ENCODE data around the gene RRAS2.

The RRAS2 gene

DNA sequence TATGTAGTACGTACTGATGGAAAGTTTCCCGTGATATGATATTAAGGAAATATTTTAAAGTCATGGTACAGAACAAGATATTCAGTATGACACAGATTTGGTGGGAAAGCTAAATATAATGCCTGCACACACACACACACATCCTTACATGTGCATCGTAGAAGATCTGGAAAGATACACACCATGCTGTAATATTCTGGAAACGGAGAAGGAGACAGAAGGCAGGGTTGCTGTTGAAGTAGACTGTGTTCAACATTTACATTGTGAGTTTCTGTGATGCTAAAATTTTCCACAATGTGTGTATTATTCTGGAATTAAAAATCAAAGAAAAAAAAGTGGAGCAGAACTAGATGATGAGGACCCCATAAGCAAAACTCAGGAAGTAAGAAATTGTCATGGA is 118.0 kb downstream of the RRAS2 start:
- no peak for DNase-seq (ENCODE audit: low spot score)
- in situ Hi-C loops (cut with MboI; ENCODE audit: low pct_unique_long_range_greater_than_20kb, low sequenced_read_pairs, unreplicated experiment), result no loop called here
- TF ChIP-seq, protein P1, sequence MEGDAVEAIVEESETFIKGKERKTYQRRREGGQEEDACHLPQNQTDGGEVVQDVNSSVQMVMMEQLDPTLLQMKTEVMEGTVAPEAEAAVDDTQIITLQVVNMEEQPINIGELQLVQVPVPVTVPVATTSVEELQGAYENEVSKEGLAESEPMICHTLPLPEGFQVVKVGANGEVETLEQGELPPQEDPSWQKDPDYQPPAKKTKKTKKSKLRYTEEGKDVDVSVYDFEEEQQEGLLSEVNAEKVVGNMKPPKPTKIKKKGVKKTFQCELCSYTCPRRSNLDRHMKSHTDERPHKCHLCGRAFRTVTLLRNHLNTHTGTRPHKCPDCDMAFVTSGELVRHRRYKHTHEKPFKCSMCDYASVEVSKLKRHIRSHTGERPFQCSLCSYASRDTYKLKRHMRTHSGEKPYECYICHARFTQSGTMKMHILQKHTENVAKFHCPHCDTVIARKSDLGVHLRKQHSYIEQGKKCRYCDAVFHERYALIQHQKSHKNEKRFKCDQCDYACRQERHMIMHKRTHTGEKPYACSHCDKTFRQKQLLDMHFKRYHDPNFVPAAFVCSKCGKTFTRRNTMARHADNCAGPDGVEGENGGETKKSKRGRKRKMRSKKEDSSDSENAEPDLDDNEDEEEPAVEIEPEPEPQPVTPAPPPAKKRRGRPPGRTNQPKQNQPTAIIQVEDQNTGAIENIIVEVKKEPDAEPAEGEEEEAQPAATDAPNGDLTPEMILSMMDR (IDR thresholded peaks at IDR 0.05; ENCODE audit: extremely low read depth, insufficient read depth, missing control alignments), result no peak

DNA sequence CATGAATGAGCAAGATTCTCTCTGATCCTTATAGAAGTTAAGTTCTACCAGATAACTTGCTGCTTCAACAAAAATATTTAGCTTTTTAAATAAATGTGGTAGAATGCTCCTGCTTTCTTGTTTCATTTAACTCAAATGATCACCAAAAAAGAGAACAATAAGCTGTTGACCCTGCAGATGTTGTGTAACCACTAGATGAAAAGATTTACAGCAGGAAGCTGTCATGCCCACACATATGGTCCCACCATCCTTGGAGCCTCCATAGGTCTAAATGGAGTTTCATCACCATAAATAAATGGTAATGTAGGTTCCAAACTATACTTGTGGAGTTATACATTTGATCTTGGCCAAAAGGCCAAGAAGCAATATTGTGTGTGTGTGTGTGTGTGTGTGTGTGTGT is 118.8 kb downstream of the RRAS2 start:
- in situ Hi-C loops (cut with MboI; ENCODE audit: low pct_unique_long_range_greater_than_20kb, low sequenced_read_pairs, unreplicated experiment), result no loop called here
- TF ChIP-seq, protein P1 (IDR thresholded peaks at IDR 0.05; ENCODE audit: extremely low read depth, insufficient read depth, missing control alignments), result no peak
- DNase-seq (ENCODE audit: low spot score), result no peak

DNA sequence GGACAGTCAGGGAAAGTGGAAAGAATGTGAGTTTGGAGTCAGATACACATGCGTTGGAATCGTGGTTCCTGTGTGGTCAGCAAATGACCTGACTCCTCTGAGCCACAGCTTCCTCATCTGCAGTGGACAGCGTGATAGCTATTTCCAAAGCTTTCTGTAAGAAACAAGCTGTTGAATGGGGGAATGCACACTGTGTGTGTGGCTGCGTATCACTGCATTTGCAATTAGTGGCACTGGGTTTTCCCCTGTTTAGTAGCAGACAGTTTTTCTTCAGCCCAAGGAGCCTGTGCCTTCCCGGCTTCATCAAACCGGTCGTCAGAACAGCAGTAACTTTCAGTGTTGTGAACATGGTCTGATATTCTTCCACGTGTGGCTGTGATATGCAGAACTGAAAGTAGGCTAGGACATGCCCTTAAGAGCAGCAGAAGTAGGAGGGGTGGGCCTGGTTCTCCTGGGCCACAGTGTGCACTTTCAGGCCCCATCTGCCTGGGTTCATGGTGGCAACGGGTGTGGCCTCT is 121.5 kb downstream of the RRAS2 start:
- in situ Hi-C loops (cut with MboI; ENCODE audit: low pct_unique_long_range_greater_than_20kb, low sequenced_read_pairs, unreplicated experiment), result no loop called here
- TF ChIP-seq, protein P1 (IDR thresholded peaks at IDR 0.05; ENCODE audit: extremely low read depth, insufficient read depth, missing control alignments), result no peak
- peak; percentile 78 for DNase-seq (ENCODE audit: low spot score)

DNA sequence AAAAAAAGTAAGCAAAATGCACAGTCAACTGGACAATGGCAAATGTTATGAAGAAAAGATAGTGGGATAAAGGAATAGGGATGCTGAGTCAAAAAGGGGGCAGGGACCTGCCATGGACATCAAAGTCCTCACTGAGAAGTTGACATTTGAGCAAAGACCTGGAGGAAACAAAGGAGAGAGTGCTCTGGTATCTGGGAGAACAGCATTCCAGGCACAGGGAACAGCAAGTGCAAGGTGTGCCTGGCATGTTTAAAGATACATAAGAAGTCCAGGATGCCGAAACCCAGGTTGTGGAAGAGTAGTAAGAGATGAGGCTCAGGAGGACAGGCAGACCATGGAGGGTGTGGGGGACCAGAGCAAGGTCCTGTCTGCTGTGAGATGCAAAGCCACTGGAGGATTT is 123.3 kb downstream of the RRAS2 start:
- TF ChIP-seq, protein P1 (IDR thresholded peaks at IDR 0.05; ENCODE audit: extremely low read depth, insufficient read depth, missing control alignments), result no peak
- no peak for DNase-seq (ENCODE audit: low spot score)
- in situ Hi-C loops (cut with MboI; ENCODE audit: low pct_unique_long_range_greater_than_20kb, low sequenced_read_pairs, unreplicated experiment), result no loop called here

DNA sequence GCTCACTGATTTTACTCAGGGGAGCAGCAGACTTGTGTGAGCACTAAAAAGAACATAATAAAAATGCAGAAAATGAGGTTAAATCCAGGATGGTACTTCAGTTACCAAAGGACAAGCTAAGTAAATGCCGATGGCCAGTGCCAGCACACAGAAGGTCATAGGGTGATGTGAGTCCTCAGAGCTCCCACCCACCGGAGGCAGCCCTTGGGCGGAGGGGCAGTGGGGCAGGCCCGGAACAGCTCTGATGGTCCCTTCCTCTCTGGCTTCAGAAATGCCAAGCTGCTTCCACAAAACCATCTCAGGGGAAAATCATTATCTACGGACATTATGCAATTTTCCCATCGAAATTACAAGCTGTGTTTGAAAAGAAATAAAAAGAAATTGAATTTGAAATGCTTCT is 124.5 kb downstream of the RRAS2 start:
- no peak for DNase-seq (ENCODE audit: low spot score)
- TF ChIP-seq, protein P1 (IDR thresholded peaks at IDR 0.05; ENCODE audit: extremely low read depth, insufficient read depth, missing control alignments), result no peak

DNA sequence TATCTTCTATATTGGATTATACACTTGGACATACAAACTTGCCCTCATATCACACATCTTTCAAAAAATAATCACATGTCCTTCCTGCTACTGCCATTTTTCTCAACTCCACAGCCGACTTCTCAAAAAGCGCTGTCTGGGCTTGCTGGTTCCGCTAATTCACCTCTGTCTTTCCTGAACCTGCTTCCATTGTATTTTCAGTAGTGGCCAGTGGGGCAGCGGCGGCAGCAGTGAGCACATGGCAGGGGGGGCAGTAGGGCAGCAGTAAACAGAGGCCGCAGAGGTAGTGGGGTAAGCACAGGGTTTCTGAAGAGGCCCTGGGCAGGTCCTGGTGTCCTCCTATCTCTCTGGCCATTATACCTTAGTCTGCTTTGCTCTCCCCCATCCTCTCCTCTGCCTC is 126.3 kb downstream of the RRAS2 start:
- no peak for DNase-seq (ENCODE audit: low spot score)
- TF ChIP-seq, protein P1 (IDR thresholded peaks at IDR 0.05; ENCODE audit: extremely low read depth, insufficient read depth, missing control alignments), result peak; percentile 22
- in situ Hi-C loops (cut with MboI; ENCODE audit: low pct_unique_long_range_greater_than_20kb, low sequenced_read_pairs, unreplicated experiment), result no loop called here

More for the DNA sequence above, 124.5 kb downstream of the RRAS2 start:
- in situ Hi-C loops (cut with MboI; ENCODE audit: low pct_unique_long_range_greater_than_20kb, low sequenced_read_pairs, unreplicated experiment), result no loop called here

DNA sequence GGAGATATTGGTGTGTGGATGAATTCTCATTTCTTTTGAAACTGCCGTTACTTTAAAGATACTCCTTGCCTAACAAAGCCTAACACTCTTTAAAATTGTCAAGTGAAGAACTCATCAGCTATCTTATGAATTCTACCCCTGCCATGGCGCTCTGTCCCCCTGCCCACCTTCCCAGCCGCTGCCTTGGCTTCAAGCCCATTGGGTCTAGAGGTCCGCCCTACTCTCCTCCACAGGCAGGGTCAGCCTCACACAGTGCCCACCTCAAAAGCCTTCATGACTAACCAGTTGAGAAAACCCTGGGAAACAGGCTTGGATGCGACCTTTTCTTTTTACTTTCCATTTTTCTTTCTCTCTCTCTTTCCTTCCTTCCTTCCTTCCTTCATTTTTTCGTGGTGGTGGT is 128.6 kb downstream of the RRAS2 start:
- TF ChIP-seq, protein P1 (IDR thresholded peaks at IDR 0.05; ENCODE audit: extremely low read depth, insufficient read depth, missing control alignments), result no peak
- in situ Hi-C loops (cut with MboI; ENCODE audit: low pct_unique_long_range_greater_than_20kb, low sequenced_read_pairs, unreplicated experiment), result no loop called here
- DNase-seq (ENCODE audit: low spot score), result no peak
